CD14-positive monocyte (primary cell): ENCODE measurements around the gene SPAAR. TPM values are rescaled to one million over a fixed set of nuclear protein-coding genes. Genes with fewer than 3 reads are reported as not detected.

Source experiments
- DNase-seq, 3 donors: peaks; one replicate each; pipeline ENCODE4 v3.0.0-alpha.2; 2011 to 2022
- H2AFZ ChIP-seq: 2 replicates; pipeline ENCODE4 v1.6.0; 2012; ENCODE audit warnings: mild to moderate bottlenecking, low read depth, low read length, inconsistent platforms; ENCODE audit not compliant: insufficient read depth, poor library complexity, severe bottlenecking
- H3K27ac ChIP-seq, 2 donors: 1 replicate in 1 of 2; 2 replicates in 1 of 2; pipeline ENCODE4 v1.5.1; 2012 to 2013; ENCODE audit warnings: low read length in 2 of 2, control low read depth in 1 of 2, inconsistent platforms in 1 of 2, low read depth in 1 of 2, mild to moderate bottlenecking in 1 of 2
- H3K27me3 ChIP-seq, 2 donors: one replicate each; pipeline versions ENCODE4 v1.6.0 to v1.6.1; 2011 to 2013; ENCODE audit warnings: low read length in 2 of 2; ENCODE audit not compliant: control insufficient read depth in 2 of 2, insufficient read depth in 2 of 2
- H3K36me3 ChIP-seq, 2 donors: replicated peaks in 1 of 2; 1 replicate in 1 of 2; 2 replicates in 1 of 2; pipeline versions ENCODE4 v1.5.1 to v1.6.1; 2012 to 2013; ENCODE audit warnings: low read length in 2 of 2, control low read depth in 1 of 2, inconsistent platforms in 1 of 2, mild to moderate bottlenecking in 1 of 2; ENCODE audit not compliant: insufficient read depth in 2 of 2, control insufficient read depth in 1 of 2
- H3K4me1 ChIP-seq, 2 donors: 1 replicate in 1 of 2; 2 replicates in 1 of 2; pipeline versions ENCODE4 v1.5.1 to v1.6.1; 2012 to 2013; ENCODE audit warnings: low read length in 2 of 2, control low read depth in 1 of 2, inconsistent platforms in 1 of 2, mild to moderate bottlenecking in 1 of 2, moderate library complexity in 1 of 2; ENCODE audit not compliant: insufficient read depth in 2 of 2, control insufficient read depth in 1 of 2
- H3K4me2 ChIP-seq: replicated peaks from 2 replicates; pipeline ENCODE3; 2012; ENCODE audit warnings: low read length, moderate library complexity, mild to moderate bottlenecking; ENCODE audit not compliant: poor library complexity, severe bottlenecking; ENCODE audit errors: extremely low read depth
- H3K4me3 ChIP-seq, 3 experiments: fragments of 200-600 bp in 1 of 3; sonication (generic) in 1 of 3; replicated peaks in 1 of 3; 1 replicate in 2 of 3; 2 replicates in 1 of 3; pipeline ENCODE4 v1.5.1; 2011 to 2013; ENCODE audit warnings: low read length in 3 of 3, mild to moderate bottlenecking in 3 of 3, control low read depth in 2 of 3, low read depth in 2 of 3, inconsistent platforms in 1 of 3, moderate library complexity in 1 of 3
- H3K79me2 ChIP-seq: 2 replicates; pipeline ENCODE4 v1.6.0; 2012; ENCODE audit warnings: mild to moderate bottlenecking, control low read depth, inconsistent platforms, low read length, moderate library complexity; ENCODE audit not compliant: insufficient read depth
- H3K9ac ChIP-seq: 2 replicates; pipeline ENCODE4 v1.6.0; 2017; ENCODE audit warnings: low read length, mild to moderate bottlenecking; ENCODE audit not compliant: insufficient read depth, poor library complexity, severe bottlenecking
- H3K9me3 ChIP-seq, 2 donors: replicated peaks in 1 of 2; 1 replicate in 1 of 2; 2 replicates in 1 of 2; pipeline versions ENCODE4 v1.5.1 to v1.6.1; 2012 to 2013; ENCODE audit warnings: low read length in 2 of 2, control low read depth in 1 of 2; ENCODE audit not compliant: control insufficient read depth in 1 of 2, insufficient read depth in 1 of 2
- H4K20me1 ChIP-seq: 2 replicates; pipeline ENCODE4 v1.6.0; 2012; ENCODE audit warnings: mild to moderate bottlenecking, low read length, control low read depth, moderate library complexity; ENCODE audit not compliant: insufficient read depth
- H3K27ac Mint-ChIP-seq, 7 donors: one replicate each; pipeline ENCODE4 v1.8.0; 2020; ENCODE audit warnings: mild to moderate bottlenecking in 7 of 7, mixed read lengths in 7 of 7, moderate library complexity in 6 of 7, inconsistent platforms in 2 of 7
- H3K27me3 Mint-ChIP-seq, 3 donors: one replicate each; pipeline ENCODE4 v1.8.0; 2021 to 2022; ENCODE audit warnings: low read depth in 3 of 3, mild to moderate bottlenecking in 3 of 3, mixed read lengths in 3 of 3, moderate library complexity in 3 of 3, inconsistent platforms in 1 of 3
- H3K36me3 Mint-ChIP-seq, 2 donors: one replicate each; pipeline ENCODE4 v1.8.0; 2020; ENCODE audit warnings: mixed read lengths in 2 of 2, inconsistent platforms in 1 of 2, mild to moderate bottlenecking in 1 of 2
- H3K4me1 Mint-ChIP-seq: one replicate; pipeline ENCODE4 v1.8.0; 2020; ENCODE audit warnings: mild to moderate bottlenecking, mixed read lengths
- H3K4me3 Mint-ChIP-seq, 2 donors: one replicate each; pipeline ENCODE4 v1.8.0; 2020; ENCODE audit warnings: mild to moderate bottlenecking in 2 of 2, mixed read lengths in 2 of 2, moderate library complexity in 1 of 2
- H3K9me3 Mint-ChIP-seq, 7 donors: one replicate each; pipeline ENCODE4 v1.8.0; 2020 to 2022; ENCODE audit warnings: mixed read lengths in 7 of 7, mild to moderate bottlenecking in 6 of 7, moderate library complexity in 6 of 7, inconsistent platforms in 2 of 7
- CTCF ChIP-seq: fragments of 200-600 bp; IDR thresholded peaks from one replicate; pipeline ENCODE4 v1.8.0; 2022; ENCODE audit warnings: antibody characterized with exemption, mild to moderate bottlenecking
- WGBS: methylation state at CpG from one replicate; pipeline ENCODE4 v1.1.5; 2013; ENCODE audit warnings: missing lambda C conversion rate; ENCODE audit not compliant: insufficient coverage; 5-methylcytosine and 5-hydroxymethylcytosine counted together
- intact Hi-C, 2 donors: fragments of 100-400 bp; cut with micrococcal nuclease; formaldehyde crosslinking; loops; one replicate each; pipeline versions ENCODE4 v1.15.0 to v1.15.1; 2023
- polyA plus RNA-seq, 3 donors: library from polyadenylated mRNA; depleted of rRNA in 1 of 3; unstranded in 2 of 3; stranded (reverse) in 1 of 3; fragments of 300-500 nt in 2 of 3; fragments of >200 nt in 1 of 3; fragmentation: Illumina TruSeq in 2 of 3; gene quantifications; 1 replicate in 2 of 3; 2 replicates in 1 of 3; pipeline ENCODE4 v1.2.3, GENCODE V29; 2012 to 2021

Gene SPAAR
- polyA plus RNA-seq, 3 donors, result not detected

- no peak overlapping the region for H3K4me2 ChIP-seq
- no peak overlapping the region for H3K4me3 ChIP-seq
- H3K27me3 ChIP-seq, result no peaks in the 10 kb centered on the region
- no peaks in the 10 kb centered on the region for H3K9me3 ChIP-seq
- Mint-ChIP-seq H3K4me1 (peaks cover 25% of the 10 kb centered on the region), H3K36me3 (no peaks in the 10 kb centered on the region), H3K27me3 (peaks cover 0 to 2% (median 0%) of the 10 kb centered on the region in 3 donors), H3K4me3 (no peak overlapping the region), H3K27ac (no peak overlapping the region), H3K9me3 (peaks cover 0 to 5% (median 2%) of the 10 kb centered on the region in 7 donors)
- H3K4me1 ChIP-seq, result peaks cover 8 to 10% of the 10 kb centered on the region in 2 donors
- no peak for TF ChIP-seq CTCF
- no peak for DNase-seq
- no CpG with 5 or more reads among the region's 4 CpGs for WGBS
- no peaks in the 10 kb centered on the region for H4K20me1 ChIP-seq
- no peak overlapping the region for H3K27ac ChIP-seq
- intact Hi-C loops, result no loop called here
- H2AFZ ChIP-seq, result no peak overlapping the region
- H3K9ac ChIP-seq, result no peak overlapping the region
- no peaks in the 10 kb centered on the region for H3K36me3 ChIP-seq
- no peaks in the 10 kb centered on the region for H3K79me2 ChIP-seq
These were observed 26.0 kb downstream of the SPAAR start for GRCh38 chr9:35935261-35935660.

GRCh38 chr9:35935755-35936509 is 26.6 kb downstream of the SPAAR start:
- no peak overlapping the region for H3K4me3 Mint-ChIP-seq
- no peak overlapping the region for H3K27ac Mint-ChIP-seq
- Histone ChIP-seq H4K20me1 (no peaks in the 10 kb centered on the region), H3K4me3 (no peak overlapping the region), H2AFZ (no peak overlapping the region), H3K4me1 (peaks cover 8 to 10% of the 10 kb centered on the region in 2 donors), H3K36me3 (no peaks in the 10 kb centered on the region), H3K9ac (no peak overlapping the region), H3K79me2 (no peaks in the 10 kb centered on the region), H3K9me3 (no peaks in the 10 kb centered on the region), H3K27me3 (no peaks in the 10 kb centered on the region), H3K4me2 (no peak overlapping the region), H3K27ac (no peak overlapping the region)
- WGBS, result 100% methylated on average over 1 of the region's 7 CpGs
- no peak for TF ChIP-seq CTCF
- H3K36me3 Mint-ChIP-seq, result no peaks in the 10 kb centered on the region
- peaks cover 25% of the 10 kb centered on the region for H3K4me1 Mint-ChIP-seq
- H3K9me3 Mint-ChIP-seq, result peaks cover 0 to 5% (median 2%) of the 10 kb centered on the region in 7 donors
- peaks cover 0 to 2% (median 1%) of the 10 kb centered on the region in 3 donors for H3K27me3 Mint-ChIP-seq
- DNase-seq, result no peak
- intact Hi-C loops, result no loop called here
